GM18505 (cell line): ENCODE data around the gene C2CD3.
"Not testable (repeated sequence)": the region's sequence is repeated elsewhere in the genome, so short reads cannot be mapped to it uniquely, and the experiment has no call there.

ENCODE experiments used
- ATAC-seq: cut with Tn5 transposase; IDR thresholded peaks from one replicate; pipeline ENCODE4 v1.9.1; 2021; ENCODE audit not compliant: unreplicated experiment
- POLR2A ChIP-seq: IDR thresholded peaks from 4 replicates; pipeline ENCODE4 v1.6.1; 2011; ENCODE audit warnings: borderline replicate concordance; ENCODE audit not compliant: insufficient read depth, insufficient read length; ENCODE audit errors: extremely low read depth

The C2CD3 gene

DNA sequence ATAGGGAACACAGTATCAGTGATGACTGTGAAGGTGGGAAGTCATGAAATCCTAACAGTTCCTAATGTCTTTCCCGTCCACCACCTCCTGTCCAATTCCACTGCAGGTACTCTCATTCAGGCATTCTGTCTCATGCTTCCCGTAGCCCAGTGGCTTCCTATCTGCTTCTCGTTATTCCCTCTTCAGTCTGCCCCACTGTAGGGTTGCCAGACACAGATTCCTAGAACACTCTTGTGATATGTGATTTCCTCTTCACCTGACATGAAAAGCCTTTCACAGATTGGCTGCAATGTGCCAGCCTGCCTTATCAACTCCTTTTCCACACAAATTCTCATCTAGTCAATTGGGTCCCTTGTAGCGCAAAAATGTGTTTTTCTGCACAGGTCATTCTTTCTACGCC, 49.0 kb downstream of the C2CD3 start:
- no peak for TF ChIP-seq POLR2A
- no peak for ATAC-seq

DNA sequence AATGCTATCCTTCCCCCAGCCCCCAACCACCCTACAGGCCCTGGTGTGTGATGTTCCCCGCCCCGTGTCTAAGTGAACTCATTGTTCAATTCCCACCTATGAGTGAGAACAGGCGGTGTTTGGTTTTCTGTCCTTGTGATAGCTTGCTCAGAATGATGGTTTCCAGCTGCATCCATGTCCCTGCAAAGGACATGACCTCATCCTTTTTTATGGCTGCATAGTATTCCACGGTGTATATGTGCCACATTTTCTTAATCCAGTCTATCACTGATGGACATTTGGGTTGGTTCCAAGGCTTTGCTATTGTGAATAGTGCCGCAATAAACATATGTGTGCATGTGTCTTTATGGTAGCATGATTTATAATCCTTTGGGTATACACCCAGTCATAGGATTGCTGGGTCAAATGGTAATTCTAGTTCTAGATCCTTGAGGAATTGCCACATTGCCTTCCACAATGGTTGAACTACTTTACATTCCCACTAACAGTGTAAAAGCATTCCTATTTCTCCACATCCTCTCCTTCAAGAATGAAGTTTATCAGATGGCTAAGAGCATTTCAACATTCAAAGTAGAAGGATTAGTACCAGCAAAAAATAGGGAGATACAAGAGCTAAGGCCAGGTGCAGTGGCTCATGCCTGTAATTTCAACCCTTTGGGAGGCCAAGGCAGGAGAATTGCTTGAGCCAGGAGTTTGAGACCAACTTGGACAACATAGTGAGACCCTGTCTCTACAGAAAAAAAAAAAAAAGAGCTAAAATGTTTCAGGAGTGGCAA, 50.4 kb downstream of the C2CD3 start:
- not testable (repeated sequence) for ATAC-seq

DNA sequence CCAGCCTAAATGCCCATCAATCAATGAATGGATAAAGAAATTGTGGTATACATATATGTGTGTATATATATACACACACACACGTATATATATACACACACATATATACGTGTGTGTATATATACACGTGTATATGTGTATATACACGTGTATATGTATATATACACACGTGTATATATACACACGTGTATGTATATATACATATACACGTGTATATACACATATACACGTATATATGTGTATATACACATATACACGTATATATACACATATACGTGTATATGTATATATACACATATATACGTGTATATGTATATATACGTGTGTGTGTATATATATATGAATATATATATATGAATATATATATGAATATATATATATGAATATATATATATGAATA, 54.1 kb downstream of the C2CD3 start:
- no peak for ATAC-seq
- no peak for TF ChIP-seq POLR2A

DNA sequence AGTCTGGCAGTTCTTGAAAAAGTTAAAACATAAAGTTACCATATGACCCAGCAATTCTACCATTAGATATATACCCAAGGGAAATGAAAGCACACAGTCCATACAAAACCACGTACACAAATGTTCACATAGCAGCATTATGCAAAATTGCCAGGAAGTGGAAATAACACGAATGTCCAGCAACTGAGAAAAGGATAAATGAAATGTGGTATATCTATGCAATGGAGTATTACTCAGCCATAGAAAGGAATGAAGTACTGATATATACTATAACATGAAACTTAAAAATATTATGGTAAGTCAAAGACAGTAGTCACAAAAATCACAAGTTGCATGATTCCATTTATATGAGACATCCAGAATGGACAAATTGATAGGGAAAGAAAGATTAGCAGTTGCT, 57.9 kb downstream of the C2CD3 start:
- no peak for ATAC-seq
- TF ChIP-seq POLR2A, result no peak

DNA sequence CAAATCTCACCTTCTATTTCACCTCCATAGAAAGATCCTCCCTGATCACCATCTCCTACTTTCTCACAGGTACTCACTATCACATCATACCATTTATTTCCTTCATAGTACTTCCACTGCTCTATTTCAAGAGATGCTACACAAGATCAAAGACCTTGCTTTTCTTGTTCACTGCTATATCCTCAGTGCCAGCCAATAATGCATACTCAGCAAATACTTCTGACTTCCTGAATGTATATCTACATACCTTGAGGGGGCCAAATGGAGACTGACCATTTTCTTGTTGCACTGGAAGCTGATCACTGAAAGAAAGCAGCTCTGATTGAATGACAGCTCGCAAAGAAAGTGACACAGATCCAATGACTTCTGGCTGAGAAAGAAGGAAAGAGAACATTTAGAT, 64.7 kb downstream of the C2CD3 start:
- ATAC-seq, result no peak
- no peak for TF ChIP-seq POLR2A

DNA sequence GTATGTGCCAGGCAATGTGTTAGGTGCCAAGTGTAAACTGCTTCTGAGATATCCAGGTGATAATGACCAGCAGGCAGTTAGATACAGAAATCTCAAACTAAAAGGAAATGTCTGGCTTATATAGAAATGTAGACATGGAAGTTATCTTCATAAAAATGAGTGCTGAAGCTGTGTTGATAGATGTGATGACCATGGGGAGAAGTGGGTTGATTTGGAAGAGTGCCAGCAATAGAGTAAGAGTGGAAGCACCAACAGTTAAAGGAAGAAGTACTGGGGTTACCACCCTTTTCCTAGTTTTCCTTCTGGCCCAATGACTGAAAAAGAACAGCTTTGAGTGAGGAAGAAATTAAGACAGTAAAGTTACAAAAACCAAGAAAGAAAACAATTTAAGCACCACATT, 68.5 kb downstream of the C2CD3 start:
- no peak for ATAC-seq
- no peak for TF ChIP-seq POLR2A

DNA sequence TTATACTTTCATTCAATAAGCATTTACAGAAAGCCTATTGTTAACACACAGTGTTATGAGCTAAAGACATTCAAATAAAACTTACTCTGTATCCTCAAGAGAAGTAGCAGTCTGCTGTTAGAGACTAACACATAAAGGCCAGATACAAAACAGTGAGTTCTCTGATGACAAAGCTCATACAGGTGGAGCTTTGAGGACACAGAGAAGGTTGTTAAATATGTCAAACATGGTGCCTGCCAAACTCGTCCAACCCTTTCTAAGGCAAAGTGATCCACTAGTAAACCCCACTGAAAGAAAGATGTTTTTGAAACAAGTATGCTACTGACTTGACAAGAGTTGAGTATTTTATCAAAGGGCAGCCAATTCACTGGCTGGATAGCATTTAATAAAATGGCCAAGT, 70.1 kb downstream of the C2CD3 start:
- ATAC-seq, result no peak
- no peak for TF ChIP-seq POLR2A

DNA sequence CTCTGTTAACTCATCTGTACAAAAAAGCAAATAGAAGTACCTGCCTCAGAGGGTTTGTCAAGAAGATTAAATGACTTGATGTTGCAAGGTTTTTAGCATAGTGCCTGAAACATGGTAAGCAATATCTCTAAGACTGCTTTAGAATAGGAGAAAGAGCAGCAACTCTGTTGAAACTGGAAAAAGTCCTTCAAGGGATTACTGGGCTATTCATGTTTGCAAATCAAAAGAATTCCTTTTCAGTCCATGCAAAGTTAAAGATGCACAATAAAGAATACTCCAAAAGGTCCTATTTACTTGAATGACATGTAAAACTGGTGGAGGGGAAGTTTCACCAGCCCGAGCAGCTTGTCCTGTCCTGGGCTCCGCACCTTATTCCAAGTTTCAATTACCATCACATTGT, 70.6 kb downstream of the C2CD3 start:
- no peak for ATAC-seq
- no peak for TF ChIP-seq POLR2A

DNA sequence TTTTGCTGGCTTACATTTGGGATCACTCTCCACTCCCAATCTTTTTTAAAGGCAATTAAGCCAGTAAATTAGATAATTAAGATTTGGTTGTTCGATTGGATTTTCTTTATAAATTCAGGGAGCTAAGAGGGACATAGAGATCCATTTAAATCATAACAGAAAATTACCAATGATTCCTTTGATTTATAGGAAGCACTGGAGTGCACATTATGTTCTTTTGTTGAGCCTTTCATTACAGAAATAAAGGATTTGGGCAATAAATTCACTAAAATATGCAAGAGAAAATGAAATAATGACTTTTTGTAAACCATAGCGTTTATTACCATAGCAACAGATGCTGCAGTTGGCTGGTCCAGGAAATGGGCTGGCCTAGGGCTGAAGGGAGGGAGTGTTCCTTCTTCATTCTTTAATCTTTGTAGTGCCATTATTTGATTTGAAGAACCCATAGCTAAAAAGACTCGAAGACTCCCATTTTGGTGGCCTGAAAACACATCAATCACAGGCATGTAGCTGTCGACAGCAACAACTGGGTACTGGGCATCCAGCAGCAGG, 73.0 kb downstream of the C2CD3 start:
- TF ChIP-seq POLR2A, result no peak
- ATAC-seq, result no peak

DNA sequence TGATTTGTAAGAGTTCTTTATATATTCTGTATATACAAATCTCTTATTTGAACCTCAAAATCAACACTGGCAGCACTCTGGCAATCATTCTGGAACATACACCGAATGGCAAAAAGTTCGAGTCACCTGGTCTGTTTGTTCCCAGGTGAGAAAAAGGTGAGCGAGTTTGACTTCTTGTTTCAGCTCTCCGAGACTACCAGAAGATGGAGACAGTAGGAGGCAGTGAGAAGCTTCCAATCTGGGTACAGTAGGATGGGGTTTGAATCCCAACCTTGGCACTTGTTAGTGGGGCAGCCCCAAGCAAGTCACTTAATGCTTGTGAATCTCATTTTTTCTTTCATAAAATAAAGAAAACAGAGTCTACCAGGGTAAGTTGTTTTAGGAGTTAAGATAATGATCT, 76.4 kb downstream of the C2CD3 start:
- no peak for ATAC-seq
- TF ChIP-seq POLR2A, result no peak

DNA sequence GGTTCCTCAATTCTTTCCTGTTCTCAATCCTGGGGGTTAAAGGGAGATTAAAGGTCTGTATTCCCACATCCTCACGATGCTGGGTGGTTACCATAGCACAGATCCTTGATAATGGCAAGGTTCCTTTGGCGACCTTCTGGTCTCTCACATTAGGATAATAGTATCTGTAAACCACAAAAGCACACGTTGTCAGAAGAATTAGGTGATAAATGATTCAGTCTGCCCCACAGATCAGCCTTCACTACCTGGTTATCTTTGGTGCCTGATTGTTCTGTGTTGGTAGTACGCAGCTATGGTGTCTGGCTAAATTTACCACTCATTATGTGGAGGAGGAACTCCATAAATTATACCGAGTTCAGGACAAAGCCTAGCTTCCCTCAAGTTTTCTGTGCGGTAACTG, 78.4 kb downstream of the C2CD3 start:
- no peak for ATAC-seq
- no peak for TF ChIP-seq POLR2A

DNA sequence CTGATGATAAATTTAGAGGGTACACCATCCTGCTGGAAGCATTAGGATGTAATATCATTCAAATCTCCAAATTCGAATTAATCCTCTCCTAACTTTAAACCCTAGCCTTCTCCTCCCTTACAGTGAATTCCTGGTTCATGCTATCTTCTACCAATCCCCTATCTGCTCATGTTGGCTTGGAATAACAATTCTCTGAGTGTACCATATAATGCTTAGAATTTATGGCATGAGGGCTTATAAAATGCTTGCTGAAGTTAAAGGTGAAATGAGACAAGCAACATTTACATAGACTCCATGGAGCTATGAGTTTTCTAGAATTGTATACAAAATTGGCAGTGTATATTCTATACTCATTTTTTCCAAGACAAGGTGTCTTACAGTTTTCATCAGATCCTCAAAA, 79.3 kb downstream of the C2CD3 start:
- ATAC-seq, result no peak
- no peak for TF ChIP-seq POLR2A

DNA sequence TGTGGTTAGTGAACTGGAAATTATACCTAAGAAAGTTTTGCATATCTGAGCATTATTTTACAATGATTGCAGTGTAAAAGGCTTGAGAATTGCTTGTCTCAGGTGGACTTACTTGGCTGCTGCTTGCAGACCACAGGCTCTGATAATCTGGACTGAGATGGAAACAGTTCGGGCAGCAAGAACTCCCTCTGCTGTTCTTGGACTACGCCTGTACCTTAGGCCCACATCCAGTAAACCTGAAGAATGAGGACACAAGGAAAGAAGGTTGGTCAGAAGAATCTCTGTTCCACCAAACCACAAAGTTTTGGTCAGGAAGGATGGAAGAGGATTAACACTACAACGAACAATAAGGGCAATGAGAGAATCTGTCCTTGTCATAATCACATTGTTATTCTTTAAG, 80.1 kb downstream of the C2CD3 start:
- TF ChIP-seq POLR2A, result no peak
- ATAC-seq, result no peak

DNA sequence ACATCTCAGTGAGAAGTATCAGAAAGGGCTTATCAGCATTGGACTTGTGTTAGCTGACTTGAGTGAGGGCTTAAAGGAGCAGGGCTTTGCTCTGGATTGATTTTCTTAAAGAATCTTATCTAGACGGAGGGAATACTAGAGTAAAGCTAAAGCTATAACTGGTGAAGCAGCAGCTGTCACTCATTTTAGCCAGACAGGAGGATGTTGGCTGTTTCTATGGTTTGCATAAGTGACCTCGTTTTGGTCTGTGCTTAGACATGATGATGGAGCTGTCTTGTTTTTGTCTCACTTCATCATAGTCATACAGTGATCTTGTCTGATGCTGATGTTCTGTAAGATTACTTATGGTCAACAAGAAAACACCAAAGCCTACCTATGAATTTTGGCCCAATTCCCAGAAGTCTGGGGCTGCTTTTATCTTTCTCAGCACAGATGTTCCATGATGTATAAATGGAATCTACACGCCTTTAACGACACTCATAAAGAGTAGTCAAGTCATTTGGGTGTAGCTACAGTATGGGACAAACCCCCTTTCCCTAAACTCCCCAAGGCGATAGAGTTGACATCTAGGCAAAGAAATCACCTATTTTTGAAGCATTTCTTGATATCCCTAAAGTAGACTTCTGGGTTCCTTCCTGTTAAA, 84.4 kb downstream of the C2CD3 start:
- TF ChIP-seq POLR2A, result no peak
- ATAC-seq, result no peak
